Cardiac muscle cell (in vitro differentiated cells and primary cell): ENCODE data around the gene KRTAP10-6. TPM values are rescaled to one million over a fixed set of nuclear protein-coding genes. Genes with fewer than 3 reads are reported as not detected.

Source experiments
- DNase-seq, 2 donors: peaks; one replicate each; pipeline versions ENCODE4 v3.0.0 to v3.0.0-alpha.2; 2010 to 2017; ENCODE audit warnings: low read depth in 1 of 2, low spot score in 1 of 2
- H3K27ac ChIP-seq: fragments of 200-600 bp; sonication (generic); 2 replicates; pipeline ENCODE4 v1.5.1; 2016
- H3K27me3 ChIP-seq: fragments of 200-600 bp; sonication (generic); 2 replicates; pipeline ENCODE4 v1.6.0; 2016; ENCODE audit warnings: control low read depth
- H3K36me3 ChIP-seq: fragments of 200-600 bp; sonication (generic); 2 replicates; pipeline ENCODE4 v1.5.1; 2016; ENCODE audit warnings: control low read depth
- H3K4me1 ChIP-seq: fragments of 200-600 bp; sonication (generic); 2 replicates; pipeline ENCODE4 v1.8.1; 2017; ENCODE audit warnings: low read depth, mild to moderate bottlenecking, mixed run types
- H3K4me3 ChIP-seq: fragments of 200-600 bp; sonication (generic); 2 replicates; pipeline ENCODE4 v1.5.1; 2016; ENCODE audit warnings: mild to moderate bottlenecking
- H3K9me3 ChIP-seq: fragments of 200-600 bp; sonication (generic); 2 replicates; pipeline ENCODE4 v1.5.1; 2017; ENCODE audit warnings: low read depth, mild to moderate bottlenecking, control low read depth
- CTCF ChIP-seq: IDR thresholded peaks from 2 replicates; pipeline ENCODE4 v1.5.1; 2012; ENCODE audit warnings: low read depth, mild to moderate bottlenecking, low read length
- polyA plus RNA-seq: library from polyadenylated mRNA; unstranded; fragments of >200 nt; fragmentation: Nextera tagmentation; extraction: Ambion mirVana; gene quantifications from 2 replicates; pipeline ENCODE4 v1.2.1, GENCODE V29; 2016
- total RNA-seq: library from RNA; depleted of rRNA; stranded (reverse); fragments of >200 nt; gene quantifications from 2 replicates; pipeline ENCODE4 v1.2.3, GENCODE V29; 2016

The KRTAP10-6 gene
- total and polyA plus RNA-seq, 2 experiments from 2014 or later = 0.29 TPM; not detected in 1

DNA sequence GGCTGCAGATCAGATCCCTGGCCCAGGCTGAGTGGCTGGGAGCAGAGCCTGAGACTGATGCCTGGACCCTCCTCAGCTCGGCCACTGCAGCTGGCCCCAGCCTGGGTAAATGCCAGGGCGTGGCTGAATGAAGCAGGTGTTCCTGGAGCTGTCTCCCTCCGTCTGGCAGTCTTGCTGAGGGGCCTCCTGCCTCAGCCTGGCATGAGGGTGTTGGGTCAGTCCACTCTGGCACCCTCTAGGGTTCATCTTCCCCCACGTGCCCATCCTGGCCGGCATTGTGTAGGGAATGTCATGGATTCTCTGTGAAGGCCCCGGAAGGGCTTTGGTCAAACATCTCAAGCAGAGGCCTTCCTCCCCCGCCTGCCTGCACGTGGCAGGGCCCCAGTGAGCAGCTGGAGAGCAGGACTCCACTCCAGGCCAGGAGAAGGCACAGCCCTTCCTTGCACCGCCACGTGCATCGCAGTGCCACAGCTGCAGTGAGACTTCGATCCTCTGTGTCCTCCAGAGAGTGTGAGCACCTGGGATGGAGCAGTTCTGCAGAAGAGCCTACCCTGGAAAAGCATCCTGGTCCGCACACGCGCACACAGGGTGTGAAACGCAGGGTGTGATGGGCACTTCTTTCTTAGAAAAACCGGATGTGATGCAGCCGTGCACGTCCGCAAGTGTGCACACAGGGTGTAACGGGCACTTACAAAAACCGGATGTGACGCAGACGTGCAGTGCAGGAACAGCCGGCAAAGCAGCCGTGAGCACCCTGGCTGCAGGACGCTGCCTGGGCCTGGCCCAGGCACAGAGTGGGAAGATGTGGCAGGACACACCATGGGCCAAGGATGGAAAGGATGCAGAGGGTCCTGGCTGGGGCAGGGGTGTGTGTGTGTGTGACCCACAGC is 23.4 kb downstream of the KRTAP10-6 start:
- H3K36me3 ChIP-seq = no peaks in the 10 kb centered on the region
- DNase-seq = no peak
- no peak overlapping the region for H3K27ac ChIP-seq
- no peaks in the 10 kb centered on the region for H3K4me1 ChIP-seq
- TF ChIP-seq CTCF = no peak
- H3K27me3 ChIP-seq = no peaks in the 10 kb centered on the region
- H3K4me3 ChIP-seq = no peak overlapping the region
- no peaks in the 10 kb centered on the region for H3K9me3 ChIP-seq

DNA sequence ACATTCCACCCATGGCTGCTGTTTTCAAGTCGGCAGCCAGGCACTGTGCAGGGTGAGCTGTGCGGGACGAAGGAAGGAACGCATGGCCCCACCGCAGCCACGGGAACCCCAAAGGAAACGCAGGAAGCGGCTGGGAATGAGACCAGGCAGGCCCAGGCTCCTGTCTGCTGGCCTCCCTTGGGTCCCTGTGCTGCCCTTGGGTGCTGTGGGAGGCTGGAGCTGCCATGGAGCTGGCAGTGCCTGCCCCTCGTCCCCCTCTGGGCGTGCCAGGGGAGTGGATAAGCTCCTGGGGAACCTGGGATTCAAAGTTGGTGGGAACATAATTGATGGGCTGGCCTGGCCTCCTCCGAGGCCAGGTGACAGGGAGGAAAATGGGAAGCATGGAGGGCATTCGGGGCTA is 24.0 kb downstream of the KRTAP10-6 start:
- no peak for TF ChIP-seq CTCF
- H3K4me1 ChIP-seq = no peaks in the 10 kb centered on the region
- no peaks in the 10 kb centered on the region for H3K27me3 ChIP-seq
- no peak for DNase-seq
- no peaks in the 10 kb centered on the region for H3K9me3 ChIP-seq
- no peaks in the 10 kb centered on the region for H3K36me3 ChIP-seq
- no peak overlapping the region for H3K4me3 ChIP-seq
- no peak overlapping the region for H3K27ac ChIP-seq

- no peak for TF ChIP-seq CTCF
- H3K36me3 ChIP-seq = no peaks in the 10 kb centered on the region
- no peak for DNase-seq
- H3K27me3 ChIP-seq = no peaks in the 10 kb centered on the region
- H3K27ac ChIP-seq = no peak overlapping the region
- no peak overlapping the region for H3K4me3 ChIP-seq
- H3K4me1 ChIP-seq = no peaks in the 10 kb centered on the region
- no peaks in the 10 kb centered on the region for H3K9me3 ChIP-seq
Observed at GRCh38 chr21:44567481-44568171, 24.7 kb downstream of the KRTAP10-6 start.

DNA sequence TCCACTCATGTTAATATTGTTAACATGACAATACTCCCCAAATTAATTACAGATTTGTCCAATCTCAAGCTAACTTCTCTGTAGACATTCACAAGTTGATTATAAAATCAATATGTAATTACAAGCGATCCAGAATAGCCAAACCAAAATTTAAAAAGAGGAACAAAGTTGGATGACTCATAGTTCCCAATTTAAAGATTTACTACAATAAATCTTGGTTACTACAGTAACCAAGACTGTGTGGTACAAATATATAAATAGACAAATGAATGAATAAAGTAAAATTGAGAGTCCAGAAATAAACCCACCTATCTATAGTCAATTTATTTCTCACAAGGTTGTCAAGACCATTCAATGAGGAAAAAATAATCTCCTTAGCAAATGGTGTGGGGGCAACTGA is 25.9 kb downstream of the KRTAP10-6 start:
- H3K36me3 ChIP-seq = no peaks in the 10 kb centered on the region
- no peak overlapping the region for H3K27ac ChIP-seq
- H3K4me3 ChIP-seq = no peak overlapping the region
- TF ChIP-seq CTCF = no peak
- H3K9me3 ChIP-seq = no peaks in the 10 kb centered on the region
- no peaks in the 10 kb centered on the region for H3K27me3 ChIP-seq
- no peak for DNase-seq
- H3K4me1 ChIP-seq = no peaks in the 10 kb centered on the region

DNA sequence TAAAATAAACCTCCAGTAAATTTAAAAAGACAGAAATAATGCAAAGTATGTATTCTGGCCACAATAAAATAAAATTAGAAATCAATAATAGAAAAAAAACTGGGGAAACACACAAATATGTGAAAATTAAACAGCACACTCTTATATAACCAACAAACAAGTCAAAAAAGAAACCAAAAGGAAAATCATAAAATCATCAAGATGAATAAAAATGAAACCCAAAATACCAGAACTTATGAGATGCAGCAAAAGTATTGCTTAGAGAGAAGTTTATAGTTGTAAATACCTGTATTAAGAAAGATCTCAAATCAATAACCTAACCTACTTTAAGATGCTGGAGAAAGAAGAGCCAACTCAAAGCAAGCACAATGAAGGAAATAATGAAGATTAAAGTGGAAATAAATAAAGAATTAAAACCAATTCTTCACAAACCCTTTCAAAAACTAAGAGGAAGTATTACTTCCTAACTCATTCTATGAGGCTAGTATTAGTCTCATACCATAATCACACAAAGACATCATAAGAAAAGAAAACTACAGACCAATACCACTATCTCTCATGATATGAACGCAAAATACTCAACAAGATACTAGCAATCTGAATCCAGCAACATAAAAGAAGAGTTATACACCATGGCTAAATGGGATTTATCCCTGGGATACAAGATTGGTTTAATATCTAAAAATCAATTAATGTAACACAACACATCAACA is 27.3 kb downstream of the KRTAP10-6 start:
- H3K9me3 ChIP-seq = no peaks in the 10 kb centered on the region
- DNase-seq = no peak
- TF ChIP-seq CTCF = no peak
- H3K4me3 ChIP-seq = no peak overlapping the region
- H3K36me3 ChIP-seq = no peaks in the 10 kb centered on the region
- H3K27ac ChIP-seq = no peak overlapping the region
- no peaks in the 10 kb centered on the region for H3K4me1 ChIP-seq
- no peaks in the 10 kb centered on the region for H3K27me3 ChIP-seq
